Adipocyte (in vitro differentiated cells): ENCODE measurements around the gene TP53BP1.

Experiments used
- DNase-seq: peaks from one replicate; pipeline ENCODE4 v3.0.0-alpha.2; 2015; ENCODE audit warnings: low read depth
- H3K27me3 ChIP-seq: replicated peaks from 2 replicates; pipeline ENCODE4 v1.7.0; 2013; ENCODE audit warnings: mild to moderate bottlenecking, low read length, moderate library complexity; ENCODE audit not compliant: control insufficient read depth, insufficient read depth
- H3K36me3 ChIP-seq: 2 replicates; pipeline ENCODE4 v1.7.0; 2013; ENCODE audit warnings: low read length, mild to moderate bottlenecking, moderate library complexity; ENCODE audit not compliant: control insufficient read depth, insufficient read depth, severe bottlenecking
- H3K4me1 ChIP-seq: 2 replicates; pipeline ENCODE4 v1.7.0; 2013; ENCODE audit warnings: mild to moderate bottlenecking, low read length, moderate library complexity; ENCODE audit not compliant: control insufficient read depth, insufficient read depth
- H3K4me3 ChIP-seq: 2 replicates; pipeline ENCODE4 v1.7.0; 2013; ENCODE audit warnings: mild to moderate bottlenecking, low read length, moderate library complexity
- H3K9ac ChIP-seq: 2 replicates; pipeline ENCODE4 v1.7.0; 2013; ENCODE audit warnings: mild to moderate bottlenecking, low read length, moderate library complexity
- H3K9me3 ChIP-seq: 2 replicates; pipeline ENCODE4 v1.7.0; 2013; ENCODE audit warnings: mild to moderate bottlenecking, low read length, moderate library complexity; ENCODE audit not compliant: control insufficient read depth

Gene TP53BP1

GRCh38 chr15:43376017-43376705 is 116.8 kb downstream of the TP53BP1 start:
- Histone ChIP-seq H3K36me3 (peaks cover 31% of the 10 kb centered on the region), H3K4me3 (no peak overlapping the region), H3K27me3 (no peaks in the 10 kb centered on the region), H3K9me3 (no peaks in the 10 kb centered on the region), H3K9ac (no peak overlapping the region), H3K4me1 (peaks cover 7% of the 10 kb centered on the region)
- peak; percentile 71 for DNase-seq

DNA sequence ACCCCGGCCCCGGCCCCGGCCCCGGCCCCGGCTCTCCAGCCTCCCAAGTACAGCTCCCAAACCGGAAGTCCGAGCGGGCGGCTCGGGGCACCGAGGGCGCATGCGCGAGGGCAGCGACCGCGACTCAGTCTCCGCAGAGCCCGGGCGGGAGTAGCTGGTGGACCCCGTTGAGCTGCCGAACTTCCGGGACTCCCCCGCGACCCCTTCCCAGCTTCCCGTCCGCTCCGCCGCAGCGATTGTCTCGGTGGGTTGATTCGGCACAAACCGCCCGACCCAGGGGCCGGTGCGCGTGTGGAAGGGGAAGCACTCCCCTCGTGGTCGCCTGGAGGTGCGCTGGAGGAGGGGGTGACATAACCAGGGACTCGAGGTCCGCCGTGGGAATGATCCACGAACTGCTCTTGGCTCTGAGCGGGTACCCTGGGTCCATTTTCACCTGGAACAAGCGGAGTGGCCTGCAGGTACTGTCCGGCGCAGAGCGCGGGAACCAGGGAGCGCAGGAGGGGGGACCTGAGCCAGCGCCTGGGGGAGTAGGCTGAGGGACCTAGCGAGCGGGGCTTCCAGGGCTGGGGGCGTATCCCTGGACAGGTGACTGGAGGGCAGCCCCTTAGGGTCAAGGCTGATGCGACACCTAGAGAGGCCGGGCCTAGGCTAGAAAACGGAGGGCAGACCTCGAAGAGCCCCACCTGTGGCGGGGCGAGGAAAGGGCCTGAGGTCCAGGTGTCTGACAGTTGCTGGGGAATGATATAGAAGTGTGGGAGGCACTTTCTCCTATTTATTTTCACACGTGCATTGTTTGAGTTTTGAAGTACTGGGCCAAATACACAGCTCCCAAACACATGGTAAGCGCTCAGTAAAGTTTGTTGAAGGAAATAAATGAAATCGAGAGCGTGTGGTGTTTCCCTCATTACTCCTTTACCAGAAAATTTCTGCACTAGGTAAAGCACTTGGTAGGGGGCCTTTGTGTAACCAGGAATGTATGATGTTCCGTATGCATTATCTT is 121.7 kb downstream of the TP53BP1 start, which contains the start of the genes TUBGCP4 and ZSCAN29:
Gene TUBGCP4, plus strand, starts transcription at position 127 of the 1,000 bp plus-strand sequence. Its CDS starts 254 bp downstream, at position 381.
Gene ZSCAN29, minus strand, starts transcription at position 69 of the 1,000 bp plus-strand sequence. CDS start 1,130 bp downstream, outside the sequence.
- peak; percentile 91 for DNase-seq
- Histone ChIP-seq H3K36me3 (peaks cover 18% of the 10 kb centered on the region), H3K9ac (peak within 1 kb of the TSS; percentile 88), H3K4me1 (peaks cover 19% of the 10 kb centered on the region), H3K27me3 (no peaks in the 10 kb centered on the region), H3K9me3 (no peaks in the 10 kb centered on the region), H3K4me3 (peak within 1 kb of the TSS; percentile 90)

DNA sequence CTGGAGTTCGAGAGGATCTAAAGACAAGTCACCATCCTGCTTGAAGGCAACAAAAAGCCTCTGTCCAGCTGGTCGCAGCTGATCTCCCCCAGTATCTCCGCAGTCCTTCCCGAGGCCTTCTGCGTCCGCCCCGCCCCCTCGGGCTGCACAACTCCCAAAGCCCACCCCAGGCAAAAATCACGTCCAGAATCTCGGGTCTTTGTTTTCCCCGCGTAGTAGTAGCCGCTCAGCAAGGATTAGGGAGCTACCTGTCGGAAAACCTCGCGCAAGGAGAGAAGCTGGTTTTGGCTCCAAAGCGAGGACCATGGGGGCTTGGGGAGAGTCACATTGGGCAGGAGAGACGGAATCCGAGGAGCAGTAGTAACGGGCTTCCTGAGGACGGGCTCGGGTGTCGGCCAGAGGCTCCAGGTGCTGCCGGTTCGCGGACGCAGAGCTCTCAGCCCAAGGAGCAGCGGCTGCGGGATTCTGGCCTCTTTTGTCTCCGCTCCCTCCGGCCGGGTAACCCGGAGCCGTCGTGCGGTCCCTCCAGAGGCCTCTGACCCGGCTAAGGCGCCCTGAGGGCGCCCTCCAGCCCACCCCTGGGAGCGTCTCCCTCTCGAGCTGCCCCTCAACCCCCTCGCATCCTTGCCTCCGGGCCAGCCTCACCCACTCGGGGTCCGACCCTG is 122.5 kb downstream of the TP53BP1 start:
- Histone ChIP-seq H3K27me3 (no peaks in the 10 kb centered on the region), H3K4me3 (peak overlapping the region; percentile 90), H3K36me3 (peaks cover 26% of the 10 kb centered on the region), H3K9me3 (no peaks in the 10 kb centered on the region), H3K9ac (peak overlapping the region; percentile 88), H3K4me1 (peaks cover 19% of the 10 kb centered on the region)
- peak; percentile 59 for DNase-seq

DNA sequence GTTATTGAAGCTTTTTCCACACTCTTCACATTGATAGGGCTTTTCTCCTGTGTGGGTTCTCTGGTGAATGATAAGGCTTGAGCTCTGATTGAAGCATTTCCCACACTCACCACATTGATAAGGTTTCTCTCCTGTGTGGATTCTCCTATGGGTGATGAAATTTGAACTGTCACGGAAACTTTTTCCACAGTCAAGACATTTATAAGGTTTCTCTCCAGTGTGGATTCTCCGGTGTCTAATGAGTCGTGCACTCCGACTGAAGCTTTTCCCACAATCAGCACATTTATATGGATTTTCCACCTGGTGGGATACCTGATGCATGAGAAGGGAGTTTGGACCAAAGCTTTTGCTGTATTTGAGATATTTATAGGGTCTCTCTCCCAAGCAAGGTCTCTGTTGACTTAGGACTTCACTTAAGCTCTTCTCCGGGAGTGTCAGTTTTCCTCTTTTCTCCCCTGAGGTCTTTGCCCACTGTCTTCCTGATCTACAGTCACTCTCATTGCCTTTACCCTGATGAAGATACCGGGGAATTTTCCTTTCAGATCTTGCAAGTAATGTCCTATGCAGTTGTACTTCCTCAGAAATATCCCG is 131.5 kb downstream of the TP53BP1 start:
- H3K36me3 ChIP-seq = peaks cover 88% of the 10 kb centered on the region
- H3K9me3 ChIP-seq = peaks cover 65% of the 10 kb centered on the region
- DNase-seq = peak; percentile 10
- no peaks in the 10 kb centered on the region for H3K27me3 ChIP-seq
- H3K9ac ChIP-seq = no peak overlapping the region
- H3K4me1 ChIP-seq = no peaks in the 10 kb centered on the region
- H3K4me3 ChIP-seq = peak overlapping the region; percentile 51

GRCh38 chr15:43360821-43361220 is 132.1 kb downstream of the TP53BP1 start:
- H3K4me3 ChIP-seq = peak overlapping the region; percentile 51
- H3K36me3 ChIP-seq = peaks cover 82% of the 10 kb centered on the region
- peaks cover 65% of the 10 kb centered on the region for H3K9me3 ChIP-seq
- no peak overlapping the region for H3K9ac ChIP-seq
- no peak for DNase-seq
- no peaks in the 10 kb centered on the region for H3K27me3 ChIP-seq
- H3K4me1 ChIP-seq = no peaks in the 10 kb centered on the region
